ENCODE measurements around the gene MOV10L1.

MOV10L1 gene

GRCh38 chr22:50205781-50206569 is 116.2 kb downstream of the MOV10L1 start:
- no peak for FAIRE-seq

- no peak for FAIRE-seq
Observed at GRCh38 chr22:50206599-50206998, 116.8 kb downstream of the MOV10L1 start.

DNA sequence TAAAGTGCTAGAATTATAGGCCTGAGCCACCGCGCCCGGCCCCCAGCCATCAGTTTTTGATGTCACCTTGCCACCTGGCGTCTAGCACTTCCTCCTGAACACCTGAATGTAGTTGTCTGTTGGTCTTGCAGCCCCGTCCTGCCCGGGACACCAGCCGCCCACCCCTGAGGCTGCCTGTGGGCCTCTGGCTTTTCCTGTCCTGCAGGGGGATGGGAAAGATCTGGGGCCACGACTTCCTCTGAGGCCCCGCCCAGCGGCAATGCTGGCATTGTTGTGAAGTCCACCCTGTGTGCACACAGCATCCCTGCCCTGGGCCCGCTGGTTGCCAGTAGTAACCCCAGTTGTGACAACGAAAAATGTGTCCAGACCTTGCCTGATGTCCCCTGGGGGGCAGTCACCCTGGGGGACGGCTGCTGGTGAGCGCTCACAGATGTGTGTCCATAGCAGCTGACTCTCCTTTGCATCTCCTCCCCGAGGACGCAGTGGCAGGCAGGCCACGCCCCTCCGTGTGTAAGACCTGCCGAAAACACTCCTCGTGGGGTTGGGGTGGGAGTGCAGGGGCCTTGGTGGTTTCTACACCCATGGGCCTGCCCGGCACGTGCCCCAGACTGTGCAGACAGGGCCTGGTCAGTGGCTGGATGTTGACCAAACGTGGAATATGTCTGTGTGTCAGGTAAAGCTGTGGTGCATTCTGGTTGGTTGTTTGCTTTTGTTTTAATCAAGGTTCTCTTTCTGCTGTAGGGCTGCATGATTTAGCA is 117.8 kb downstream of the MOV10L1 start:
- FAIRE-seq: no peak

DNA sequence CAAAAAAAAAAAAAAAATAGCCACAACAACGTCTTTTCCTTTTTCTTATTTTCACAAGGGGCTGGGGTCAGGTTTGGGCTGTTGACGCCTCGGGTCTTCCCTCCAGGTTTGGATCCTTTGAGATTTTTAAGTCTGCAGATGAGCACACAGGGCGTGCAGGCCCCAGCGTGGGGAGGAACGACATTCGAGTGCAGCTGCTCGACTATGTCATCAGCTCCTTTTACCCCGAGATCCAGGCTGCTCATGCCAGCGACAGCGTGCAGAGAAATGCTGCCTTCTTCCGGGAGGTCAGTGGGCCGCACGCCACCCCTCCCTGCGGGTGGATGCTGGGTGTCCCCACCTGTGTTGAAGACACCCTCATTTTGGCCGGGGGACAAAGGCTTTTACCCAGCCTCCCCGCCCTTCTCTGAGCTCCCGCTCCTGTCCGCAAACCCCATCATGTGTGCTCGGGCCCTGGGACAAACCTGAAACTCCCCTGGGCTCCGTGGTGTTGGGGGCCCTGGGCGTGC is 118.7 kb downstream of the MOV10L1 start:
- no peak for FAIRE-seq

- no peak for FAIRE-seq
Observed at GRCh38 chr22:50208939-50209892, 119.4 kb downstream of the MOV10L1 start.

DNA sequence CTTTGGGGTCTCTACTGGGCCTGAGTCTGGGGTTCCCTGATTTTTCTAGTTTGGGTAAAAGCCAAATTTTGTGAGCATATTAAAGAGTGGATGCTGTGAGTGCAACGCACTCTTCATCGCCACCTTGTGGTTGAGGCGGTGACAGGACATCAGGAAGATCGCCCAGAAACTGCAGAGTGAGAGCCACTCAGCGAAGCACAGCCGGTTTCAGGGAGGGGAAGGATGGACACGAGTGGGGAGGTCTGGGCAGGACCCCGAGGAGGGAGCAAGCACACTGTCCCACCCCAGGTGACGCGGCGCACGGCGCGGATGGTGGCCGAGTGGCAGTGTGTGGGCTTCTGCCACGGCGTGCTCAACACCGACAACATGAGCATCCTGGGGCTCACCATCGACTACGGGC is 120.1 kb downstream of the MOV10L1 start:
- no peak for FAIRE-seq

DNA sequence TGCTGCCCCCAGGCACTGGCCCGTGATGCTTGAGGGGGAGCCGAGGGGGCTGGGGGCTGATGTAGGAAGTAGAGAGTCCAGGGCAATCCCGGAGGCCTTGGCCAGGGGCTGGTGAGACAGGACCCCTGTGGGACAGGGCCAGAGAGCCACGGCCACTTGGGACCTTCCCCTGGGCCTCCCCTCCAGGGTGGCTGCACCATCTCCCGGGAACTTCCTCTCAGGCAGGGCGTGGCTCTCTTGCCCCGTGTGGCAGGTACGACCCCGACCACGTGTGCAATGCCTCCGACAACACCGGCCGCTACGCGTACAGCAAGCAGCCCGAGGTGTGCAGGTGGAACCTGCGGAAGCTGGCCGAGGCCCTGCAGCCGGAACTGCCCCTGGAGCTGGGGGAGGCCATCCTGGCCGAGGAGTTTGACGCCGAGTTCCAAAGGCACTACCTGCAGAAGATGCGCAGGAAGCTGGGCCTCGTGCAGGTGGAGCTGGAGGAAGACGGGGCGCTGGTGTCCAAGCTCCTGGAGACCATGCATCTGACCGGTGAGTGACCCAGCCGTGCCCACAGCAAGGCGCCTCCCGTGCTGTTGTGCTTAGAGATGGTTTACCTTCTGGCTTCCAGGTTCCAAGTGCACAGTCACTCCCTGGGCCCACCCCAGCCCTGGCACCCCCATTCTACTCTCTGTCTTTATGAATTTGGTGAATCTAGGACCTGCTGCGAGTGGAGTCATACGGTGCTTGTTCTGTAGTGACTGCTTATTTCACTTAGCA is 120.8 kb downstream of the MOV10L1 start:
- FAIRE-seq: no peak

- no peak for FAIRE-seq
Observed at GRCh38 chr22:50211147-50211546, 121.3 kb downstream of the MOV10L1 start.
